ENCODE results near the gene MOB3C.
"Not testable (repeated sequence)": the region's sequence is repeated elsewhere in the genome, so short reads cannot be mapped to it uniquely, and the experiment has no call there.

Gene MOB3C

GRCh38 chr1:46616277-46617107 is at the start of gene MOB3C:
TSS of gene MOB3C (minus strand) at chr1:46616811. CDS start at chr1:46613321, 3,490 bp downstream.
- Mint-ChIP-seq H3K4me1 (peaks cover 34% of the 10 kb centered on the region), H3K9me3 (no peaks in the 10 kb centered on the region), H3K27ac (peak within 1 kb of the TSS; percentile 60 to 94 (median 74)), H3K4me3 (peak within 1 kb of the TSS; percentile 93 to 94 (median 94)), H3K36me3 (ENCODE audit: low read depth) (no peaks in the 10 kb centered on the region), H3K27me3 (ENCODE audit: low read depth) (peaks cover 6% of the 10 kb centered on the region)
- no peak for TF ChIP-seq CTCF (IDR thresholded peaks at IDR 0.05; ENCODE audit: unreplicated experiment in 3 of 3)

GRCh38 chr1:46665983-46666382 is 49.4 kb upstream of the MOB3C start:
- Mint-ChIP-seq H3K36me3 (ENCODE audit: low read depth) (peaks cover 22% of the 10 kb centered on the region), H3K4me3 (peak overlapping the region; percentile 71 to 83 (median 77)), H3K4me1 (peaks cover 13% of the 10 kb centered on the region), H3K9me3 (no peaks in the 10 kb centered on the region), H3K27me3 (ENCODE audit: low read depth) (no peaks in the 10 kb centered on the region), H3K27ac (no peak overlapping the region)
- no peak for TF ChIP-seq CTCF (IDR thresholded peaks at IDR 0.05; ENCODE audit: unreplicated experiment in 3 of 3)

GRCh38 chr1:46662919-46663318 is 46.3 kb upstream of the MOB3C start:
- not testable (repeated sequence) for H3K9me3 Mint-ChIP-seq; H3K27me3 Mint-ChIP-seq (ENCODE audit: low read depth); H3K27ac Mint-ChIP-seq; H3K4me3 Mint-ChIP-seq
- Mint-ChIP-seq H3K36me3 (ENCODE audit: low read depth) (peaks cover 22% of the 10 kb centered on the region), H3K4me1 (peaks cover 13% of the 10 kb centered on the region)

- not testable (repeated sequence) for H3K9me3 Mint-ChIP-seq; H3K27ac Mint-ChIP-seq; H3K4me3 Mint-ChIP-seq; H3K27me3 Mint-ChIP-seq (ENCODE audit: low read depth); H3K4me1 Mint-ChIP-seq
- peaks cover 37% of the 10 kb centered on the region for H3K36me3 Mint-ChIP-seq (ENCODE audit: low read depth)
Measured at GRCh38 chr1:46660116-46660515, 43.5 kb upstream of the MOB3C start.

GRCh38 chr1:46659307-46659870 is 42.8 kb upstream of the MOB3C start:
- no peak for TF ChIP-seq CTCF (IDR thresholded peaks at IDR 0.05; ENCODE audit: unreplicated experiment in 3 of 3)
- Mint-ChIP-seq H3K9me3 (peaks cover 2% of the 10 kb centered on the region), H3K4me1 (no peaks in the 10 kb centered on the region), H3K27ac (no peak overlapping the region), H3K27me3 (ENCODE audit: low read depth) (no peaks in the 10 kb centered on the region), H3K36me3 (ENCODE audit: low read depth) (peaks cover 38% of the 10 kb centered on the region), H3K4me3 (no peak overlapping the region)

- Mint-ChIP-seq H3K4me1 (no peaks in the 10 kb centered on the region), H3K4me3 (no peak overlapping the region), H3K27me3 (ENCODE audit: low read depth) (no peaks in the 10 kb centered on the region), H3K27ac (no peak overlapping the region), H3K9me3 (peaks cover 2% of the 10 kb centered on the region), H3K36me3 (ENCODE audit: low read depth) (peaks cover 38% of the 10 kb centered on the region)
- TF ChIP-seq CTCF (IDR thresholded peaks at IDR 0.05; ENCODE audit: unreplicated experiment in 3 of 3): no peak
Measured at GRCh38 chr1:46657775-46658174, 41.2 kb upstream of the MOB3C start.

GRCh38 chr1:46656643-46657042 is 40.0 kb upstream of the MOB3C start:
- H3K27me3 Mint-ChIP-seq (ENCODE audit: low read depth): no peaks in the 10 kb centered on the region
- no peak overlapping the region for H3K4me3 Mint-ChIP-seq
- peaks cover 47% of the 10 kb centered on the region for H3K36me3 Mint-ChIP-seq (ENCODE audit: low read depth)
- peaks cover 4% of the 10 kb centered on the region for H3K9me3 Mint-ChIP-seq
- TF ChIP-seq CTCF (IDR thresholded peaks at IDR 0.05; ENCODE audit: unreplicated experiment in 3 of 3): no peak
- no peaks in the 10 kb centered on the region for H3K4me1 Mint-ChIP-seq
- H3K27ac Mint-ChIP-seq: no peak overlapping the region

Data from nephron (organoid).